Measurements from ENCODE around the gene RSPRY1.
"Not testable (repeated sequence)": the region's sequence is repeated elsewhere in the genome, so short reads cannot be mapped to it uniquely, and the experiment has no call there.

Gene RSPRY1

GRCh38 chr16:57186872-57187854 is 1.0 kb downstream of the RSPRY1 start:
- DNase-seq, result no peak

GRCh38 chr16:57187902-57188710 is 2.0 kb downstream of the RSPRY1 start:
- DNase-seq, result not testable (repeated sequence)

- no peak for DNase-seq
Measured at GRCh38 chr16:57188711-57189002, 2.5 kb downstream of the RSPRY1 start.

- not testable (repeated sequence) for DNase-seq
Measured at GRCh38 chr16:57189527-57189926, 3.4 kb downstream of the RSPRY1 start.

GRCh38 chr16:57190136-57190535 is 4.0 kb downstream of the RSPRY1 start:
- no peak for DNase-seq

- no peak for DNase-seq
Measured at GRCh38 chr16:57191056-57191571, 5.0 kb downstream of the RSPRY1 start.

GRCh38 chr16:57192146-57192545 is 6.0 kb downstream of the RSPRY1 start:
- DNase-seq, result no peak

- no peak for DNase-seq
Measured at GRCh38 chr16:57192720-57193486, 6.8 kb downstream of the RSPRY1 start.

GRCh38 chr16:57194512-57194911 is 8.4 kb downstream of the RSPRY1 start:
- DNase-seq, result no peak

GRCh38 chr16:57196286-57196685 is 10.2 kb downstream of the RSPRY1 start:
- DNase-seq, result no peak

- no peak for DNase-seq
Measured at GRCh38 chr16:57196753-57197152, 10.6 kb downstream of the RSPRY1 start.

GRCh38 chr16:57200321-57200720 is 14.2 kb downstream of the RSPRY1 start:
- DNase-seq, result not testable (repeated sequence)

- not testable (repeated sequence) for DNase-seq
Measured at GRCh38 chr16:57200926-57201325, 14.8 kb downstream of the RSPRY1 start.

GRCh38 chr16:57202095-57202886 is 16.2 kb downstream of the RSPRY1 start:
- DNase-seq, result no peak

- DNase-seq, result no peak
Measured at GRCh38 chr16:57203451-57203850, 17.3 kb downstream of the RSPRY1 start.

GRCh38 chr16:57204675-57205074 is 18.5 kb downstream of the RSPRY1 start:
- no peak for DNase-seq

GRCh38 chr16:57208926-57209325 is 22.8 kb downstream of the RSPRY1 start:
- DNase-seq, result no peak

GRCh38 chr16:57209780-57210179 is 23.7 kb downstream of the RSPRY1 start:
- no peak for DNase-seq

GRCh38 chr16:57213462-57213861 is 27.3 kb downstream of the RSPRY1 start:
- no peak for DNase-seq

GRCh38 chr16:57216968-57217367 is 30.8 kb downstream of the RSPRY1 start:
- no peak for DNase-seq

GRCh38 chr16:57223057-57223456 is 36.9 kb downstream of the RSPRY1 start:
- no peak for DNase-seq
